Measurements from ENCODE around the gene DDX10.

DDX10 gene

GRCh38 chr11:108835624-108836023 is 170.8 kb downstream of the DDX10 start:
- no peak for DNase-seq

DNA sequence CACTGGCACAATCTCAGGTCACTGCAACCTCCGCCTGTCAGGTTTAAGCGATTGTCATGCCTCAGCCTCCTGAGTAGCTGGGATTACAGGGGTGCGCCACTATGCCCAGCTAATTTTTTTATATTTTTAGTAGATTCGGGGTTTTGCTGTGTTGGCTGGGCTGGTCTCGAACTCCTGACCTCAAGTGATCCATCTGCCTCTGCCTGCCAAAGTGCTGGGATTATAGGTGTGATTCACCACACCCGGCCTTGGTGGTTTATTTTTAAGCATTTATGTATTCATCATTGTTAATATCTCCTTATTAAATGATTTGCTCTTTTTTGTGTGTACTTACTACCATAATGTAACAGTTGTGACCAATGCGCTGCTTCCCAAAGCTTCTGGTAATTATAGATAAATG is 171.7 kb downstream of the DDX10 start:
- no peak for DNase-seq

GRCh38 chr11:108838102-108838791 is 173.4 kb downstream of the DDX10 start:
- DNase-seq, result no peak

- no peak for DNase-seq
Measured at GRCh38 chr11:108838792-108839105, 173.9 kb downstream of the DDX10 start.

DNA sequence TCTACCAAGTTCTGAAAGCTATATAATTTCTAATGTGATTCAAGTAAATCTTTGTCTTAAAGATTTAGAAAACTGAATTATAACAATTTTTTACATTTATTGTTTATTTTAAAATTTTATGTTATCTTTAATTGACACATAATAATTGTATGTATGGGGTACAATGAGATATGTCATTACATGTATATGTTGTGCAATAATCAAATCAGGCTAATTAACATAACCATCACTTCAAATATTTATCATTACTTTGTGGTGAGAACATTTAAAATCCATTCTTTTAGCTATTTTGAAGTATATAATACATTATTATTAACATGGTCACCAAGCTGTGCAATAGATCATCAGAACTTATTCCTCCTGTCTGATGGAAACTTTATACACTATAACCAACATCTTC is 181.1 kb downstream of the DDX10 start:
- DNase-seq, result no peak

- DNase-seq, result no peak
Measured at GRCh38 chr11:108847298-108847990, 182.6 kb downstream of the DDX10 start.

GRCh38 chr11:108851781-108852180 is 186.9 kb downstream of the DDX10 start:
- DNase-seq, result no peak

- no peak for DNase-seq
Measured at GRCh38 chr11:108852701-108853100, 187.8 kb downstream of the DDX10 start.

GRCh38 chr11:108853151-108853550 is 188.3 kb downstream of the DDX10 start:
- no peak for DNase-seq

DNA sequence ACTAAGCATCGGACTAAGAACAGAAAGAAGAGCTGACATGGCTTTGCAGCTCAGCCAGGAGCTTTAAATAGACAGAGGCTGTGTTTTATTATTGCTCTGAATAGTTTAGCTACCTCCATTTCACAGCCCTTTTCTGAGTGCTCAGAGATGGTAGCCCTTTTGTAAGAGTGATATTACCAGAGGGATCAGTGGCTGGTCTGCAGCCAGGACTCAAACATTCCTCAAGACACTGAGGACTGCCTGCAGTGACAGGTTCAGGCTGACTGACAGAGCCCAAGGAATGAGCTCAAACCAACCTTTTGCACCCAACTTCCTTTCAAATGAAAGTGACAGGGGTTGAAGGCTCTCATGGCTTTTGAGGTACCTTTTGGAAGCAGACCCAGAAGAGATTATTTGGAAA is 189.0 kb downstream of the DDX10 start:
- no peak for DNase-seq

DNA sequence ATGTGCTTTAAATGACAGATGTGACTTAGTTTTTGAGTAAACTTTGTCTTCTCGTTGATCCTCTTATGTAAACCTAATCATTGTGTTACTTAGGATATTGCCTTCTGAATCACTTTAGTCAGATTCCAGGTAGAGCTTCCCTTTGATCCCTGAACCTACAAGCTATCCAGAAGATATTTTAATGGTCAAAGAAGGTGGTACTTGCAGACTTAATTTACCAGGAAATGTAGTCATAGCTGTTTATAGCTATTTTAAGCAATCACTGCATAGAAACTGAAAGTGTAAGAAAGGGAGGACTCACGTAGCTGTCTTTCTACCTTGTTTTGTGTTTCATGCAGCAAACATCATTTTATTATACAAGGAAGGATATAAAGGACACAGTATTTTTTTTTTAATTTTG is 189.5 kb downstream of the DDX10 start:
- DNase-seq, result no peak

- no peak for DNase-seq
Measured at GRCh38 chr11:108857382-108857781, 192.5 kb downstream of the DDX10 start.

GRCh38 chr11:108858622-108859021 is 193.8 kb downstream of the DDX10 start:
- no peak for DNase-seq

DNA sequence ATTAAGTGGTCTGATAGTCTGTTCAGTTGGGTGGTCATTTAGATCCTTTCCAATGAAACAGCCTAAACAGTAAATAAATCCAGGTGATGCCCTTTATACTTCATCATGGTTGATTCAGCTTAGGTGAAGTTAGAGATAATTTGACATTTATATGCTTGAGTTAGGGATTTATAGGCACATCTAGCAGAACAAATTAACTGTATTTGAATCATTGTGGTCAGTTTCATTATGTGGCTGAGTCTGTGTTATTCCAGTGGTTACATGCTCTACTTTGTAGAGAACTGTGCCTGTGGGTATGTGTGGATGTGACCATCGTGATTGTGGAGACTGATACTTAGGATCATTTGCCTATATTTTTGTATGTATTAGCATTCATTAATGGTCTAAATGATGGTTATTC is 194.6 kb downstream of the DDX10 start:
- DNase-seq, result no peak

- no peak for DNase-seq
Measured at GRCh38 chr11:108863528-108863927, 198.7 kb downstream of the DDX10 start.

- DNase-seq, result no peak
Measured at GRCh38 chr11:108865406-108865805, 200.5 kb downstream of the DDX10 start.

GRCh38 chr11:108866781-108867180 is 201.9 kb downstream of the DDX10 start:
- DNase-seq, result no peak

DNA sequence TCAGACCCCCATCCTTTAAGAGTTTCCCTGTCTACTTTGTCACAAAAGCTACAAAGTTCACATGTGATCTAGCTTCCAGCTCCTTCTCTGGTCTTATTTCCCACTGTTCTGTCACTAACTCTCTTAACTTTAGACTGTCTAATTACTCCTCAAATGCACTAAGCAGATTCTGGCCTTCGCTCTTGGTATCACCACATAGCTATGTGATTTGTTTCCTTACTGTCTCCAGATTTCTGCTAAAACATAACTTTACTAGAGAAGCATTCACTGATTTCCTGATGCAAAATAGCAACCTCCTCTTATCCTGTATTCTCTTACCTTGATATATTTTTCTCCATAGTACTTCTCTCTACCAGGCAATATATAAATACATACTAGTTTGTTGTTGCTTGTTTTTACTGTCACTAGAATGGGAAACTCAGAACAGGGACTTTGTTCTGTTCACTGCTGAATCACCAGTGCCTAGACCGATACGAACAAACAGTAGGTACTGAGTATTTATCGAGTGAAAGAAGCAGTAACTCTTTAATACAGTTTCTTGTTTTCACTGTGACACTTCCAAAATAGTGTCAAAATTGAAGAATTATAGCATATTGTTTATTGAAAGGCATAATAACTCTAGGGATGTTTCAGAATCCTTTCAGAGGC is 205.6 kb downstream of the DDX10 start:
- DNase-seq, result no peak

- peak in 1 of 2 experiments; percentile 40 for DNase-seq
Measured at GRCh38 chr11:108871152-108871551, 206.3 kb downstream of the DDX10 start.

DNA sequence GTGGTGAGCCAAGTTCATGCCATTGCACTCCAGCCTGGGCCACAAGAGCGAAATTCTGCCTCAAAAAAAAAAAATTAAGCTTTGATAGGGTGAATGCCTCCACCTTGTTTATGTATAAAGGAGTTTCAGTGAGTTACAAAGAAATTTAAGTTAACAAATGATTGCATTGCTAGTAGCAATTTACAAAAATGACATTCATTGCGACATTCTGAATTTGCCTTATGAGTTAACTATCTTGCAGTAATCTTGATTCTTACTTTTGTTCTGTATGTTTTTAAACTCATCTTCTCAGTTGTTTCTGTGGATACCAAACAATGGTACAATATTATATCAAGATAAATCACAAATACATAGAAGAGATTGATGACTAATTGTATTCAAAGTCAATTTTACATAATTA is 207.0 kb downstream of the DDX10 start:
- DNase-seq, result no peak

- no peak for DNase-seq
Measured at GRCh38 chr11:108872781-108873291, 208.0 kb downstream of the DDX10 start.

DNA sequence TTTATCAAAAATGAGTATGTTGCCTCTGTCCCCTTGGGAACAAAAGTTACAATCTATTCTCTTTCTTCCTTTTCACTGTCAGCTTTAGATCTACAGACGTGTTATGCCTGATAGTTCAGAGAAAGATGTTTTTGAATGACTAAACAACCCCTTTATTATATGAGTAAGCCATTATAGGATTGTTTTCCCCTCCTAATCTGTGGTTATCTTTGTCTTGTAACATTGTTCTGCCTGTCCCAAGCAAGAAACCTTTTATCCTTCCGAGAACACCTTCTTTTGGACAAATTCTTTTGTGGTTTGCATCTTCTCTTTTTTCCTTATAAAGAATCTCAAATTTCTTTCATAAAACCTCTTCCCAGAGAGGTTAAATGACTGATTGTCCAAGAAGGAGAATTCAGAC is 208.4 kb downstream of the DDX10 start:
- no peak for DNase-seq

DNA sequence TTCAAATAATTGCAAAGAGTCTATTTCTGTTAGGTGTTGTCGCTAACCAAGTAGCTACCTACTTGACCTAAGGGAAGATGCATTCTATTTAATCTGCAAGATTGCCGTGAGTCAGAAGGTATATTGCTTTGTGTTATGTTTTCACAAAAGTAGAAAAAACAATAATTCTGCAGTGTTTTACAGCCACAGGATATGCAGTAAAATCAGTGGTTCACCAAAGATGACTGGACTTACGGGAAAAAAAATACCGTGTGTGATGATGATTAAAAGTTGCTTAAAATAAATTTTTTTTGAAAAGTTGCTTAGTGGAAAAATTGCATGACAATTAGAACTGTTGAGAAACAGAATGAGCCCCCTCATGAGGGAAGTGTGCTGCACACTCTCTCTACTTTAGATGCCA is 209.1 kb downstream of the DDX10 start:
- DNase-seq, result no peak

DNA sequence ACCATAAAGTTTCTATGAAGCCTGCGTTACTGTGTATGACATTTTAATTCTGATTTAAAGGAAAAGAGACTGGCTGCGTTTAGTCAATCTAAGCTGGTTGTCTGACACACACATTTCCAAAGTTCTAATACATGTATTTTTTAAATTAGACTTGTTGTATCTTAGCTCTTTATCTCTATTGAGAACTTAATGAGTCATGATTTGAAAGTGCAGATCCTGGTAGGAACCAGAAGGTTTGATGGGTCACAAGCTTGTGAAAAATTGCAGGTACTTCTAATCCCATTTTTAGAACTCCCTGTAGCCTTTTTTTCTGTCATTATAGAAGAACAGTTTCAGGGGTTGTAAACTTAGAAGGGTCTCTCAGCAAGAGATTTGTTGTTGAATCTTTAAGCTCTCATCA is 210.3 kb downstream of the DDX10 start:
- DNase-seq, result no peak

Measured in NCI-H524 (cell line).